Body of pancreas (tissue), 4 donors: Measurements from ENCODE around the gene UNC5A. TPM values are rescaled to one million over a fixed set of nuclear protein-coding genes. Genes with fewer than 3 reads are reported as not detected.

Source experiments
- ATAC-seq: fragments of 150-250 bp; one replicate; pipeline ENCODE4 v1.9.1; 2016
- DNase-seq, 4 donors: peaks; one replicate each; pipeline ENCODE4 v3.0.0-alpha.2; 2019
- H3K27ac ChIP-seq, 4 donors: fragments of 200-600 bp; sonication (generic); 1 replicate in 3 of 4; 2 replicates in 1 of 4; pipeline versions ENCODE4 v1.5.1 to v1.6.1; 2016 to 2019; ENCODE audit warnings: mild to moderate bottlenecking in 1 of 4, mixed read lengths in 1 of 4, moderate library complexity in 1 of 4
- H3K27me3 ChIP-seq, 2 donors: fragments of 200-600 bp; sonication (generic); one replicate each; pipeline ENCODE4 v1.6.0; 2016; ENCODE audit warnings: mild to moderate bottlenecking in 1 of 2
- H3K36me3 ChIP-seq, 2 donors: fragments of 200-600 bp; sonication (generic); replicated peaks in 1 of 2; 2 replicates each; pipeline ENCODE4 v1.5.1; 2016; ENCODE audit warnings: low read depth in 2 of 2; ENCODE audit not compliant: insufficient read depth in 1 of 2
- H3K4me1 ChIP-seq: fragments of 200-600 bp; sonication (generic); one replicate; pipeline ENCODE4 v1.6.0; 2016
- H3K4me3 ChIP-seq, 2 donors: fragments of 200-600 bp; sonication (generic); 1 replicate in 1 of 2; 2 replicates in 1 of 2; pipeline ENCODE4 v1.5.1; 2016 to 2019
- H3K9me3 ChIP-seq, 3 donors: fragments of 200-600 bp; sonication (generic); 1 replicate in 2 of 3; 2 replicates in 1 of 3; pipeline ENCODE4 v1.5.1; 2016
- CTCF ChIP-seq, 7 experiments: fragments of 450-650 bp in 4 of 7; fragments of 200-600 bp in 3 of 7; sonication (generic) in 3 of 7; IDR thresholded peaks; one replicate each; pipeline ENCODE4 v1.5.1; 2016 to 2019; ENCODE audit warnings: antibody characterized with exemption in 7 of 7
- POLR2A ChIP-seq, 3 donors: fragments of 450-650 bp; IDR thresholded peaks; one replicate each; pipeline ENCODE4 v1.6.1; 2016; ENCODE audit warnings: antibody characterized with exemption in 3 of 3, mild to moderate bottlenecking in 2 of 3
- WGBS, 2 donors: methylation state at CpG; one replicate each; pipeline ENCODE4 v1.1.5; 2017; 5-methylcytosine and 5-hydroxymethylcytosine counted together
- intact Hi-C: fragments of 100-400 bp; cut with DNase I; formaldehyde crosslinking; loops from one replicate; pipeline ENCODE4 v1.15.1; 2023
- total RNA-seq, 2 donors: library from RNA; depleted of rRNA; stranded (reverse); fragments of >200 nt; gene quantifications; one replicate each; pipeline ENCODE4 v1.1.0, GENCODE V29; 2016

Gene UNC5A
- total RNA-seq, 2 donors from 2014 or later, result 0.52 to 0.66 TPM

- Histone ChIP-seq H3K9me3 (no peaks in the 10 kb centered on the region), H3K27ac (no peak overlapping the region), H3K36me3 (no peaks in the 10 kb centered on the region), H3K4me1 (no peaks in the 10 kb centered on the region), H3K27me3 (peaks cover 0 to 9% of the 10 kb centered on the region in 2 donors), H3K4me3 (no peak overlapping the region)
- TF ChIP-seq POLR2A (IDR thresholded peaks at IDR 0.05) (no peak), CTCF (IDR thresholded peaks at IDR 0.05) (no peak)
- intact Hi-C loops, result no loop called here
- 54 to 57% methylated on average over 8 of the region's 8 CpGs for WGBS, 2 donors
- DNase-seq (no peak), ATAC-seq (no peak)
Measured at GRCh38 chr5:176793736-176794135, 16.6 kb upstream of the UNC5A start.

GRCh38 chr5:176794509-176794908 lies 15.8 kb upstream of the UNC5A start:
- TF ChIP-seq CTCF (IDR thresholded peaks at IDR 0.05) (no peak), POLR2A (IDR thresholded peaks at IDR 0.05) (no peak)
- ATAC-seq (no peak), DNase-seq (no peak)
- 75 to 82% methylated on average over 6 of the region's 6 CpGs for WGBS, 2 donors
- intact Hi-C loops, result no loop called here
- Histone ChIP-seq H3K9me3 (no peaks in the 10 kb centered on the region), H3K4me1 (no peaks in the 10 kb centered on the region), H3K36me3 (no peaks in the 10 kb centered on the region), H3K4me3 (no peak overlapping the region), H3K27me3 (peaks cover 0 to 9% of the 10 kb centered on the region in 2 donors), H3K27ac (no peak overlapping the region)

- TF ChIP-seq CTCF (IDR thresholded peaks at IDR 0.05), result no peak
- TF ChIP-seq POLR2A (IDR thresholded peaks at IDR 0.05), result no peak
- no peak overlapping the region for H3K27ac ChIP-seq
- intact Hi-C loops, result no loop called here
- H3K4me1 ChIP-seq, result no peaks in the 10 kb centered on the region
- H3K36me3 ChIP-seq, result no peaks in the 10 kb centered on the region
- WGBS, 2 donors, result 31 to 33% methylated on average over 9 of the region's 9 CpGs
- ATAC-seq (no peak), DNase-seq (no peak)
- no peak overlapping the region for H3K4me3 ChIP-seq
- H3K27me3 ChIP-seq, result peaks cover 0 to 9% of the 10 kb centered on the region in 2 donors
- H3K9me3 ChIP-seq, result no peaks in the 10 kb centered on the region
Measured at GRCh38 chr5:176796411-176796810, 13.9 kb upstream of the UNC5A start.

- TF ChIP-seq CTCF (IDR thresholded peaks at IDR 0.05), result no peak
- TF ChIP-seq POLR2A (IDR thresholded peaks at IDR 0.05), result no peak
- Histone ChIP-seq H3K9me3 (no peaks in the 10 kb centered on the region), H3K4me3 (no peak overlapping the region), H3K36me3 (no peaks in the 10 kb centered on the region), H3K4me1 (no peaks in the 10 kb centered on the region), H3K27ac (no peak overlapping the region), H3K27me3 (peaks cover 0 to 9% of the 10 kb centered on the region in 2 donors)
- no peak for ATAC-seq
- intact Hi-C loops, result no loop called here
- 38 to 39% methylated on average over 2 of the region's 2 CpGs for WGBS, 2 donors
- DNase-seq, result no peak
Measured at GRCh38 chr5:176796970-176797369, 13.4 kb upstream of the UNC5A start.

- intact Hi-C loops, result no loop called here
Measured at GRCh38 chr5:176797456-176798050, 12.8 kb upstream of the UNC5A start.

More at GRCh38 chr5:176797456-176798050, 12.8 kb upstream of the UNC5A start:
- TF ChIP-seq POLR2A (IDR thresholded peaks at IDR 0.05), result no peak
- TF ChIP-seq CTCF (IDR thresholded peaks at IDR 0.05), result no peak
- H3K4me3 ChIP-seq, result no peak overlapping the region
- H3K9me3 ChIP-seq, result no peaks in the 10 kb centered on the region
- H3K27ac ChIP-seq, result no peak overlapping the region
- H3K36me3 ChIP-seq, result no peaks in the 10 kb centered on the region
- ATAC-seq (no peak), DNase-seq (no peak)
- peaks cover 0 to 9% of the 10 kb centered on the region in 2 donors for H3K27me3 ChIP-seq
- no peaks in the 10 kb centered on the region for H3K4me1 ChIP-seq
- 16 to 30% methylated on average over 11 to 20 of the region's 21 CpGs for whole genome bisulfite sequencing, 2 donors
